Sigmoid colon (tissue), 7 donors: Measurements from ENCODE around the gene BZW1. TPM values are rescaled to one million over a fixed set of nuclear protein-coding genes. Genes with fewer than 3 reads are reported as not detected.

Source experiments
- DNase-seq: peaks from one replicate; pipeline ENCODE4 v3.0.0-alpha.2; 2019
- H3K27ac ChIP-seq, 4 donors: fragments of 200-600 bp; sonication (generic); one replicate each; pipeline ENCODE4 v1.5.1; 2016 to 2019; ENCODE audit warnings: mild to moderate bottlenecking in 1 of 4
- H3K27me3 ChIP-seq, 3 donors: fragments of 200-600 bp; sonication (generic); one replicate each; pipeline ENCODE4 v1.5.1; 2019; ENCODE audit warnings: mild to moderate bottlenecking in 1 of 3
- H3K36me3 ChIP-seq, 4 donors: fragments of 200-600 bp; sonication (generic); one replicate each; pipeline ENCODE4 v1.5.1; 2016 to 2019
- H3K4me1 ChIP-seq, 4 donors: fragments of 200-600 bp; sonication (generic); one replicate each; pipeline ENCODE4 v1.5.1; 2017 to 2019
- H3K4me3 ChIP-seq, 4 donors: fragments of 200-600 bp; sonication (generic); one replicate each; pipeline ENCODE4 v1.5.1; 2017 to 2019; ENCODE audit warnings: mild to moderate bottlenecking in 2 of 4, moderate library complexity in 1 of 4
- H3K9me3 ChIP-seq, 4 donors: fragments of 200-600 bp in 3 of 4; sonication (generic) in 3 of 4; one replicate each; pipeline versions ENCODE4 v1.5.1 to v1.6.1; 2013 to 2019
- EP300 ChIP-seq, 4 donors: sonication (generic); formaldehyde crosslinking; IDR thresholded peaks; one replicate each; pipeline ENCODE4 v1.6.1; 2017; ENCODE audit warnings: antibody characterized with exemption in 4 of 4
- POLR2A ChIP-seq, 2 donors: fragments of 450-650 bp; IDR thresholded peaks; one replicate each; pipeline ENCODE4 v1.6.1; 2016; ENCODE audit warnings: antibody characterized with exemption in 2 of 2, mild to moderate bottlenecking in 2 of 2, moderate library complexity in 2 of 2
- POLR2AphosphoS5 ChIP-seq, 4 donors: sonication (generic); formaldehyde crosslinking; IDR thresholded peaks; one replicate each; pipeline ENCODE4 v1.6.1; 2017; ENCODE audit warnings: antibody characterized with exemption in 4 of 4
- WGBS, 2 donors: extraction: QIAGEN DNeasy Blood & Tissue Kit; methylation state at CpG; one replicate each; pipeline ENCODE4 v1.1.7; 2013; 5-methylcytosine and 5-hydroxymethylcytosine counted together
- intact Hi-C: fragments of 100-400 bp; cut with DNase I; formaldehyde crosslinking; loops from one replicate; pipeline ENCODE4 v1.15.1; 2023
- polyA plus RNA-seq, 3 donors: library from polyadenylated mRNA; stranded (reverse); fragments of 200-250 nt; gene quantifications; one replicate each; pipeline ENCODE4 v1.2.3, GENCODE V29; 2013
- total RNA-seq, 4 donors: library from RNA; depleted of rRNA; stranded (reverse); fragments of >200 nt; gene quantifications; one replicate each; pipeline ENCODE4 v1.1.0, GENCODE V29; 2016
- TF ChIP-seq, protein P1 (sequence below), 4 experiments: fragments of 450-650 bp in 3 of 4; fragments of 200-600 bp in 1 of 4; IDR thresholded peaks; one replicate each; pipeline ENCODE4 v1.5.1; 2016 to 2019; ENCODE audit warnings: antibody characterized with exemption in 4 of 4, mild to moderate bottlenecking in 3 of 4, moderate library complexity in 2 of 4
- donor health status: healthy with polysubstance abuse.
- donor health status: Bipolar disorder and iron deficiency.
- donor health status: healthy.

BZW1 gene
- total and polyA plus RNA-seq, 7 donors: 77.9 to 158 (median 111) TPM

- no peaks in the 10 kb centered on the region for H3K36me3 ChIP-seq
- no peak overlapping the region for H3K4me3 ChIP-seq
- no peaks in the 10 kb centered on the region for H3K9me3 ChIP-seq
- DNase-seq: no peak
- TF ChIP-seq EP300 (IDR thresholded peaks at IDR 0.05): no peak
- TF ChIP-seq, protein P1, sequence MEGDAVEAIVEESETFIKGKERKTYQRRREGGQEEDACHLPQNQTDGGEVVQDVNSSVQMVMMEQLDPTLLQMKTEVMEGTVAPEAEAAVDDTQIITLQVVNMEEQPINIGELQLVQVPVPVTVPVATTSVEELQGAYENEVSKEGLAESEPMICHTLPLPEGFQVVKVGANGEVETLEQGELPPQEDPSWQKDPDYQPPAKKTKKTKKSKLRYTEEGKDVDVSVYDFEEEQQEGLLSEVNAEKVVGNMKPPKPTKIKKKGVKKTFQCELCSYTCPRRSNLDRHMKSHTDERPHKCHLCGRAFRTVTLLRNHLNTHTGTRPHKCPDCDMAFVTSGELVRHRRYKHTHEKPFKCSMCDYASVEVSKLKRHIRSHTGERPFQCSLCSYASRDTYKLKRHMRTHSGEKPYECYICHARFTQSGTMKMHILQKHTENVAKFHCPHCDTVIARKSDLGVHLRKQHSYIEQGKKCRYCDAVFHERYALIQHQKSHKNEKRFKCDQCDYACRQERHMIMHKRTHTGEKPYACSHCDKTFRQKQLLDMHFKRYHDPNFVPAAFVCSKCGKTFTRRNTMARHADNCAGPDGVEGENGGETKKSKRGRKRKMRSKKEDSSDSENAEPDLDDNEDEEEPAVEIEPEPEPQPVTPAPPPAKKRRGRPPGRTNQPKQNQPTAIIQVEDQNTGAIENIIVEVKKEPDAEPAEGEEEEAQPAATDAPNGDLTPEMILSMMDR (IDR thresholded peaks at IDR 0.05): no peak
- TF ChIP-seq POLR2AphosphoS5 (IDR thresholded peaks at IDR 0.05): no peak
- TF ChIP-seq POLR2A (IDR thresholded peaks at IDR 0.05): no peak
- intact Hi-C loops: no loop called here
- 44 to 81% methylated on average over 8 of the region's 8 CpGs for WGBS, 2 donors
- H3K4me1 ChIP-seq: no peaks in the 10 kb centered on the region
- no peak overlapping the region for H3K27ac ChIP-seq
- no peaks in the 10 kb centered on the region for H3K27me3 ChIP-seq
These were observed 45.6 kb upstream of the BZW1 start for GRCh38 chr2:200765995-200766660.

DNA sequence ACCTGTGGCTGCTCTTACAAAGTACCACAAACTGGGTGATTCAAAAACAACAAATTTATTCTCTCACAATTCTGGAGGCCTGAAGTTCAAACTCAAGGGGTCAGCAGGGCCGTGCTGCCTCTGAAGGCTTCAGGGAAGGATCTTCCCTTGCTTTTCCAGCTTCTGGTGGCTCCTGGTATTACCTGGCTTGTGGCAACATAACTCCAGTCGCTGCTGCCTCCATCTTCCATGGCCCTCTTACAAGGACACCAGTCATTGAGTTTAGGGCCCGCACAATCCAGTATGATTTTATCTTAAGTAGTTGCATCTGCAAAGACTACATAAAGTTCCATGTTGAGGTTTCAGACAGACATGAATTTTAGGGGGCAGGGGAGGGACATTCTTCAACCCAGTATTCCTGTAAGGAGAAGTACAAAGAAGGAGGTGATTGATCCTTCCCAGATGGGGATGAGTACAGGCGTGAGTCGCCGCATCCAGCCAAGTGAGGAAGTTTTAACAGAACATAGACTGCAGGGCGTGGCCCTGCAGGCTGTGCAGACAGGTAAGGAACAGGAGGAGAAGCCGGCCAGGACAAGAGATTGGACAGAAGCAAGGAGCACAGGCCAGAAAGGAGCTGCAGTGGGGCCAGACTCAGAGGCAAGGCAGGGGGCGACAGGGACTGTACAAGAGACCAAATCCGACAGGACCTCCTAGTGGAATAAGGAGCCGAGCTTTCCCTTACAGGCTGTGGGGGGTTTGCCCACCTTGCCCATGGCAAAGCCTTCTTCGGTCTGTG is 44.4 kb upstream of the BZW1 start:
- no peak overlapping the region for H3K4me3 ChIP-seq
- H3K9me3 ChIP-seq: no peaks in the 10 kb centered on the region
- no peak for DNase-seq
- H3K27ac ChIP-seq: no peak overlapping the region
- H3K36me3 ChIP-seq: no peaks in the 10 kb centered on the region
- TF ChIP-seq EP300 (IDR thresholded peaks at IDR 0.05): no peak
- no peak for TF ChIP-seq POLR2A (IDR thresholded peaks at IDR 0.05)
- no peak for TF ChIP-seq POLR2AphosphoS5 (IDR thresholded peaks at IDR 0.05)
- TF ChIP-seq, protein P1 (IDR thresholded peaks at IDR 0.05): no peak
- H3K4me1 ChIP-seq: no peaks in the 10 kb centered on the region
- WGBS, 2 donors: 48 to 75% methylated on average over 12 of the region's 12 CpGs
- intact Hi-C loops: no loop called here
- H3K27me3 ChIP-seq: no peaks in the 10 kb centered on the region

- H3K4me3 ChIP-seq: no peak overlapping the region
- intact Hi-C loops: no loop called here
- H3K36me3 ChIP-seq: no peaks in the 10 kb centered on the region
- H3K27me3 ChIP-seq: no peaks in the 10 kb centered on the region
- TF ChIP-seq, protein P1 (IDR thresholded peaks at IDR 0.05): no peak
- TF ChIP-seq POLR2AphosphoS5 (IDR thresholded peaks at IDR 0.05) (no peak), POLR2A (IDR thresholded peaks at IDR 0.05) (no peak), EP300 (IDR thresholded peaks at IDR 0.05) (no peak)
- no peak for DNase-seq
- 95 to 96% methylated on average over 6 of the region's 6 CpGs for WGBS, 2 donors
- H3K27ac ChIP-seq: no peak overlapping the region
- H3K9me3 ChIP-seq: no peaks in the 10 kb centered on the region
- H3K4me1 ChIP-seq: no peaks in the 10 kb centered on the region
These were observed 40.9 kb upstream of the BZW1 start for GRCh38 chr2:200770847-200771246.

- Histone ChIP-seq H3K27me3 (no peaks in the 10 kb centered on the region), H3K4me1 (no peaks in the 10 kb centered on the region), H3K36me3 (no peaks in the 10 kb centered on the region), H3K27ac (no peak overlapping the region), H3K4me3 (no peak overlapping the region), H3K9me3 (no peaks in the 10 kb centered on the region)
- WGBS, 2 donors: 95 to 97% methylated on average over 2 of the region's 2 CpGs
- intact Hi-C loops: no loop called here
- DNase-seq: no peak
- no peak for TF ChIP-seq EP300 (IDR thresholded peaks at IDR 0.05)
- TF ChIP-seq POLR2A (IDR thresholded peaks at IDR 0.05): no peak
- no peak for TF ChIP-seq POLR2AphosphoS5 (IDR thresholded peaks at IDR 0.05)
- TF ChIP-seq, protein P1 (IDR thresholded peaks at IDR 0.05): no peak
These were observed 39.1 kb upstream of the BZW1 start for GRCh38 chr2:200772620-200773019.
